NAMALWA (cell line): ENCODE measurements around the gene MRGPRF.

Source experiments
- DNase-seq: peaks from one replicate; pipeline ENCODE4 v3.0.0-alpha.2; 2015; ENCODE audit warnings: low spot score

The MRGPRF gene

DNA sequence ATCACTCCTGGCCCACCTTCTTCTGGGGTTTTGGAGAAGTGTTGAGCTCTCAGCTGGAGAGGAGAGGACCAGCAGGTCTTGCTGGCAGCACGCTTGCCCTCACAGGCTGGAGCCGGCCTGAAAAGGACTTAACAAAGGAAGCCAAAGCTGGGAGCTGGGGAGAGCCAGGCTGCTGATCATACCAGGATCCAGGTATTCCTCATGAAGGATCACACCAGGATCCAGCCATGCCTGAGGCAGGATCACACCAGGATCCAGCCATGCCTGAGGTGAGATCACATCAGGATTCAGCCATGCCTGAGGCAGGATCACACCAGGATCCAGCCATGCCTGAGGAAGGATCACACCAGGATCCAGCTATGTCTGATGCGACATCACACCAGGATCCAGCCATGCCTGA is 49.3 kb downstream of the MRGPRF start:
- peak; percentile 13 for DNase-seq

DNA sequence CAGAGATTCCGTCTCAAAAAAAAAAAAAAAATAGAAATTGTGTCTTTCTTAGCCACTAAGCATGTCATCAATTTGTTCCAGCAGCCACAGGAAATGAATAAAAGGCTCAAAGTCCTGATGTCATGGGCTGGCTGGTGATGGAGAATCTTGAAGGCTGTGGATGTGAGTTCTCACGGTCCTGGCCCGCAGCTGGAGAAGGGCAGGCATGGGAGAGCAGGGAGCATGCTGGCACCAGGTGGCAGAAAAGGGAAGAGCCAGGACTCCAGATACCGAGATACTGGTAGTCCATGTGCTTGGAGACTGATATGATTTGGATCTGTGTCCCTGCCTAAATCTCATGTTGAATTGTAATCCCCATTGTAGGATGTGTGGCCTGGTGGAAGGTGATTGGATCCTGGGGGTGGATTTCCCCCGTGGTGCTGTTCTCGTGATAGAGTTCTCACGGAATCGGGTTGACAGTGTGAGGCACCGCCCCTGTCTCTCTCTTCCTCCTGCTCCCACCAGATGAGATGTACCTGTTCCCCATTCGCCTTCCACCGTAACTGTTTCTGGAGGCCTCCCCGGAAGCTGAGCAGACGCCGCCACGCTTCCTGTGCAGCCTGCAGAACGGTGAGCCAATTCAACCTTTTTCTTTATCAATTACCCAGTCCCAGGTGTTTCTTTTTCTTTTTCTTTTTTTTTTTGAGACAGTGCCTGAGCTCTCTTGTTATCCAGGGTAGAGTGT is 50.4 kb downstream of the MRGPRF start:
- no peak for DNase-seq

DNA sequence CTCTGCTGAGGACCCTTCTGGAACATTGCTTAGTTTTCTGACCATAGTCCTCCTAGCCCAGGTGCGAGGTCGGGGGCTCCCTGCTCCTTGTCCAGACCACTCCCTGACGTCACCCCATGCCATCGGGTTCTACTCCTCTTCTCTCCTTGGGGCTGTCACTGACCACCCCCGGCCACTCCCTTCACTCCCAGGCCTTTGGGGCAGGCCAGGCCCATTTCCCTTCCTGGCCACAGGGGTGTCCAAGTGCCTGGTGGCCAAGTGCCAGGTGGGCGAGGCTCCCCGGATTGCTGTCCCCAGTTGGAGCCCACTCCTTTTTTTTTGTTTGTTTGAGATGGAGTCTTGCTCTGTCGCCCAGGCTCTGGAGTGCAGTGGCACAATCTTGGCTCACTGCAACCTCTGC is 51.8 kb downstream of the MRGPRF start:
- no peak for DNase-seq

DNA sequence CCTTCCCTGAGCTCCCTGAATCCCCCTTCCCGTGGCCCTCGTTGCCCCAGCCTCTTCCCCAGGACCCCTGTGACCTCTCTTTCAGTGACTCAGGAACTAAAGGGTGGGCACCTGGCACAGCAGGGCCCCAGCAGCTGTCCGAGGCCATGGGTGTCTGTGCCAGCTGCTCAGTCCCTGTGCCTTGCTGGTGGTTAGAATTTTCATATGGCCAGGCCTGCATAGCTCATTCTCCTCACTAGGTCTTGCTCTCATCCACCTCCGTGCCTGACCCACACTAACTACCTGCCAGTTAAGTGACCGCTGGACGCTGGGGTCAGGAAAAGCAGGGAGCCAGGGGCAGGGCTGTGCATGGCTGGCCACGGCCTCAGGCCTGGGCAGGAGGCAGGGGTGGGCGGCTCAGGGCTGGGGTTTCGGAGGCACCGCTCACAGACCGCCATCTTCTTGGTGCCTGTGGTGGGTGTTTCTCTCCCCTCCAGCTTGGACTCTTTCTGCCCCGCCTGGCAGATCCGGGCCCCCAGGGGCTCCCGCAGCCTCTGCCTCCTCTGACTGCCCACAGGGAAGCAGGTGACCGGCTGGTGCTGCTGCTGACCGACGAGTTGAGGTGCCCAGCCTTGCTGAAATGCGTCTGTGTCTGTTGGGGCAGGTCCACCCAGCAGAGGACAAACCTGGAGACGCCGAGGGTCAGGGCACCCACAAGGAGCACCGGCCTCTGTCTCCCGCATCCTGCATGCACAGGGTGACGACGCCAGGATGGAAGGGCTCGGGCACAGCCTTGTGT is 52.6 kb downstream of the MRGPRF start:
- DNase-seq = no peak

DNA sequence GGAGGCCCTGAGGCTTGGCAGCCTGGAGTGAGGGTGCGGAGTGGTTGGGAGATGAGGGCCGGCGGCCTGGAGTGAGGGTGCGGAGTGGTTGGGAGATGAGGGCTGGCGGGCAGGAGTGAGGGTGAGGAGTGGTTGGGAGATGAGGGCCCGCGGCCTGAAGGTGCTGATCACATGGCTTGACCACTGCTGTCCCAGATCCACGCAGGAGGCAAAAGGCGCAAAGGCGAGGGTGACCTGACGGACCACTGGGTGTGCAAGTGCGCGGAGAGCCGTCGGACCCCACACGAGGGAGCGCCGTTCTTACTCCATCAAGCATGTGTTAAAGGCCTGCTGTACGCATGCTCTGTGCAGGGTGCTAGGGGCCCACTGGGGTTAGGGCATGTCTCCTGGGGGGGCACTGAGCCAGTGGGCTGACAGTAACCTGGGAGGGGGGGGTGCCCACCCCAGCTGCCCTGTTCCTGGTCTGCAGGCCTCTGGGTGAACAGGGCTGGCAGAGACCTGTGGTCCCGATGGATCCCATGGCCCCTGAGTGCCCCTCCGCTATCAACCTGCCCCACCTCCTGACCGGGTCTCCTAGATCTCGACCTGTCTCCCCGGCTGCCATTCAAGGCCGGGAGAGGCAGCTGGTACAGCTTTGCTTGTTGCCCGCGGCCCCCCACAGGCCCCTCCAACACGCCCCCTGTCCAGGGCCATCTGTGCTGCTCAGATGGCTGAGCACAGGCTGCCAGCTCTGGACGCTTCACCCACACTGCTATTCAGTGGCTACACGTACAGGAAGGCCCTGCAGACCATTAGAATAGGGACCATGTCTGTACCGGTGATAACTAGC is 53.4 kb downstream of the MRGPRF start:
- DNase-seq = no peak

DNA sequence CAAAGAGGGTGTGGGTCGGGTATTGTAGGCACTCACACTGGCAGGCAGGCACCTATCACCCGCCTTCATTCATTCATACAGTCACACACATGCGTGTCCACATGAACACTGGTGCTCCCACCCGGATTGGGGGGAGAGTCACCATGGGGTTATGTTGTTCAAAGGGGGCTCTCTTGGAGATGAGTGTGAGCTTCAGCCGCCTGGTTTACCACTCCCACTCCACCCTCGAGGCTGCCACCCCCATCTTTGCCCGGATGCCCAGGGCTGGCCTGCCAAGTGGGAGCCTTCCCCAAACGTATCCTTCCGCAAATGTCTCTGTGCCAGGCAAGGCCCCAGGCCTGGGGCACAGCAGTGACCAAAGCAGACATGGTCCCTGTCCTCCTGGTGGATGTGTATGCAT is 54.8 kb downstream of the MRGPRF start:
- no peak for DNase-seq

DNA sequence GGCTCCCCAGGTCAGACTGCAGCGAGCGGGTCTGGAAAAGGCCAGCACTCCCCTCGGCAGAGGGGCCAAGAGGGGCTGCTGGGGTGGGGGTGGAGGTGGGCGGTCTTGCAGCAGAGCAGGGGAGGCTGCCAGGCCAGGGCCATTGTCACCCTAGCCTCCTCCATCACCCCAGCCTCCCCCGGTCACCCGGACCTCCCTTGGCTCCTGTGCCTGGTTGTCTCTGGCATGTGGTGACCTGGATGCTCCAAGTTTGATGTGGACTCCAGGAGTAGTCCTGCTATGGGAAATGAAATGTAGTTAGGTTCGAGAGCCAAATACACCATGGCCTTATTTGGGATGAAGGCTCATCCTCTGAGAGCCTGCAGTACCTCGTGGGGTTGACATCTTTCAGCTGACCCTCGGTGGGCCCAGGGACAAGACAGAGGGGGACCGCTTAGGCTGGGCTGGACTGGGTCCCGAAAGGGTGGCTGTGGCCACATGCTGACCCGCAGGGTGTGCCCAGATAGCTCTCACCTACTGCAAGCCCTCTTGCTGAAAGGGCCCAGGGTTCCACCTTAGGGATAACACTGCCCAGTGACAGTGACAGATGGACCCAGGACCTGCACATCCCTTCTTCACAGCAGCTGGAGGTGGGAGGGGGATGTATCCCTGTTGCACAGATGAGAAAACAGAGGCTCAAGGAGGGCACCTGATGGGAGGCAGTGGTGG is 56.3 kb downstream of the MRGPRF start:
- DNase-seq = no peak

DNA sequence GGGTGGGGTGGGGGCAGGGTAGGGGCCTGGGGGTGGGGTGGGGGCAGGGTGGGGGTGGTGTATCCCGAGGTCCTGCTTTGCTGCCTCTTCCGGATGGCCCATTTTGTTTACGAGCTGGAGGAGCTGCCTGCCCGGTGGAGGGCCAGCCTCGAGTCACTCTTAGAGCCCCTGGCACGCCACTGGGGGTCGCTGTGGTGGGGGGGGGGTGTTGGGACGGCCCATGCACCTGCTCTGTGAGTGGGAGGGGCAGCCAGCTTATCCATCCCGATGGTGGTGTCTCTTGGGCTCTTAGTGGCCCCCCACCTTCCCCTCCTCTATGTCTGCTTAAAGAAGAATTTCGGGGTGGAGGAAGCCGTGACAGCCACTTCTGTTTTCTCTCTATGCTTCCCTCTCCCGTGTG is 56.9 kb downstream of the MRGPRF start:
- peak; percentile 50 for DNase-seq

DNA sequence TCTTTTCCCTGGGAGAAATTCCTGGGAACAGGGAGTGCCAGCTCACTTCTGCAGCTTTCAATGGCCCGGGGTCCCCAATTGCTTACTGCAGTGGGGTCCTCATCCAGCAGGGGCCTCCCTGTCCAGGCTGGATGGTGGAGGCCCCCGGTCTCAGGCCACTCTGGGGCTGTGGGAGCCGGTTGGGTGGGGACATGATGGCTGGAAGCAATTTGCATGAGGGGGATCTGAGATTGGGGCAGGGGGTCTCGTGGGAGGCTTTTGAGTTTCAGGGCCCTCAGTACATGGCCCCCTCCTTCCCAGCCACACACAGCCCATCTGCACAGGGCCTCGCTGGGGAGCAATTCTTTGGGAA is 57.5 kb downstream of the MRGPRF start:
- no peak for DNase-seq

DNA sequence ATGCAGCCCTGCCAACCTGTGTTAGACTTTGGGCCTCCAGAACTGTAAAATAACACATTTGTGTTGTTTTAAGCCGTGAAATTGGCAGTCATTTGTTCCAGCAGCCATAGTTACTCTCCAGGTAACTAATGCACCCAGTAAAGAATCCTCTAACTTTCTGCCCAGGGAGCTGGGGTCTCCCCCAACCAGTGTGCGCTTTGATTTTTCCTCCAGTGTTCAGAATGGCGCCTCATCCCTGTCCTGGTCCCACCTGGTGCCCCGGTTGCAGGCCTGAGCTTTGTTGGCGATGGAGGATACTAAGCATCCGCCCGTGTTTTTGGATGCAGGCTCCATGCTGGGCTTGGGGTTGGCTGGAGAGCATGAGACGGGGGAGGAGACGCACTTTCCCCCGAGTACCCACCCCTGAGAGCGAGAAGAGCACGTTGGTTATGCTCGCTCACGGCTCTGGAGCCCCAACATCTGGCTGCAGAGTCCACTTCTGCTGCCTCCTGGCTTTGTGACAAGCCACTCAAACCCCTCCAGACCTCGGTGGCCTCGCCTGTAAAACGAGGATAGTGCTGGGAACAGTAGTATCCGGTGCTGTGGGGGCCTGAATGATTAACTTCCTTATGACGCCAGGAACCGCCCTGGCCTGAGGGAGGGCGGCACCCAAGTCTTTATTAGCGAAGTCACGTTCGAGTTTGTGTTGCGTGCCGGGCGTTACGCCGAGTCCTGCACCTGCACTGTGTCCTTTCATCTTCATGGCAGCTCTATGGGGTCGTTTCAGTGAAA is 58.0 kb downstream of the MRGPRF start:
- DNase-seq = no peak
